Fibroblast of lung (primary cell): ENCODE results near the gene GJC3.

Experiments
- CTCF ChIP-seq, 2 donors: IDR thresholded peaks in 1 of 2; conservative IDR thresholded peaks in 1 of 2; 1 replicate in 1 of 2; 2 replicates in 1 of 2; pipeline ENCODE4 v1.5.1; 2011 to 2012; ENCODE audit warnings: low read length in 2 of 2, control low read depth in 1 of 2, inconsistent platforms in 1 of 2, low read depth in 1 of 2, mild to moderate bottlenecking in 1 of 2
- EZH2 ChIP-seq: IDR thresholded peaks from 2 replicates; pipeline ENCODE4 v1.5.1; 2012; ENCODE audit warnings: low read length, control low read depth, mild to moderate bottlenecking; ENCODE audit errors: missing control alignments

- TF ChIP-seq CTCF (conservative IDR thresholded peaks at IDR 0.05 in 1 of 2, IDR thresholded peaks at IDR 0.05 in 1 of 2; ENCODE audit: low read depth in 1 of 2, low read length in 2 of 2) (no peak), EZH2 (no peak)
These were observed 36.1 kb downstream of the GJC3 start for GRCh38 chr7:99893280-99893679.
